ENCODE data around the gene JAG2.
A peak's percentile ranks its signal among the peaks of the same experiment; 100 is the strongest.

The JAG2 gene

DNA sequence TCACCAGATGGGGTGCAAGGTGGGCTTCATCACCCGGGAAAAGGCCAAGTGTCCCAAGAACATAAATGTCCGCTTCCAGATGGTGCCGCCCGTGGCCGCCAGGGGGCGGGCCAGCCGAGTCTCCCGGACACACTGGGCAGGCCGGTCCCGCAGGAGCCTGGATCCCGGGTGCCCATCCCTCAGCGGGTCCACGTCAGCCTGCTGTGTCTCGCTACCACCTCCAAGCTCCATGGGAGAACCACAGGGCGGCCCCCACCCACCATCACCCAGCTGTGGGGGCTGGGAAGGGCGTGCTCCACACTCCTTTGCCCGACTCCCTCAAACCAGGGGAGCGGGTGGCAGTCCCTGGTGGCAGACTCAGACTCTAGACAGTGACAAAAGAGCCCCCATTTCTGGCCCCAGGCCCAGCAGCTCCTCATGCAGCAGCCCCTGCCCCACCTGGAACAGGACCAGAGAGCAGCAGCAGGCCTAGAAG is 34.5 kb upstream of the JAG2 start:
- peak; percentile 54 for DNase-seq

DNA sequence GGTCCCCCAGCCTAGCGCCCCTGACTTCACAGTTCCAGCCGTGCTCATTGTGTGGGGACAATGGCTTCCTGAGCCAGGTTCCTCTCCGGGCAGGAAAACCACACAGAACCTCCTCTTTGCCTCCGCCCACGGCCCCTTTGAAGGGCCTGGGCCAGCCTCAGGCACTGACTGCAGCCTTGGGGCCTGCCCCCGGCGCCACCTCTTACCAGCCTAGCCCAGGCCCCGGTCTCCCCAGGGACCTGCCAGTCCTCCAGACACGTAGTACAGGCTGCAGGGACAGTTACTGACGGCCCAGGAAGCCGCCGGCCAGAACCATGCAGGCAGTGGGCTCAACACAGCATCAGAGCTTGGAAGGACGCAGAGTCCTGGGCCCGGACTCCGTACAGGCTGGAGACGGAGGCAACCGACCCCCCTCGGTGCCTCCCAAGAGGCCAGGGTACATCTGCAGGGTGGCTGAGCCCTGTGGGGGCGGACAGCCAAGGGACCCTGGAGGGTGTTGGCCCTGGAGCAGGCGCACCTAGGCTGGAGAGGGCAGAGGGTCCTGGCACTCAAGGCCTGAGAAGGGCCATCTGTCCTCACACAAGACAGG is 33.4 kb upstream of the JAG2 start:
- DNase-seq, result no peak

GRCh38 chr14:105201156-105201924 is 32.8 kb upstream of the JAG2 start:
- no peak for DNase-seq

GRCh38 chr14:105200641-105201040 is 32.1 kb upstream of the JAG2 start:
- DNase-seq, result no peak

- no peak for DNase-seq
Measured at GRCh38 chr14:105200074-105200473, 31.5 kb upstream of the JAG2 start.

- no peak for DNase-seq
Measured at GRCh38 chr14:105199093-105199492, 30.5 kb upstream of the JAG2 start.

DNA sequence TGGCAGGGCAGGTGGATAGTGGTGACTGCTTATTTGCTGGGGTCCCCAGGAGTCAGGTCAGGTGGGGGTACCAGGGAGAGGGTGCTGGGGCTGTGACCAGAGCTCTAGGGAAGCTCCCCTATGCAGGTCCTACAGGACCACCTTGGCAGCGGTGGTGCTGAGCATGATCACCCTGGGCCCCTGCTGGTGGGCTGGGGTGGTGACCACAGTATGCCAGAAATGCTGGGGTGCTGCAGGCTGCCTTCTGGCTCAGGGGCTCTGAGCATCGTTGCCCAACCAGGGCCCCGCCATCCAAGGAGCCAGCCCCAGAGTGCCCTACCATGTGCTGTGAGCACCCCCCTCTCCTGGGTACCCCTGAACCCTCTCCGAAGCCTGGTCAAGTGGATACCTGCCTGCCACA is 30.0 kb upstream of the JAG2 start:
- no peak for DNase-seq

DNA sequence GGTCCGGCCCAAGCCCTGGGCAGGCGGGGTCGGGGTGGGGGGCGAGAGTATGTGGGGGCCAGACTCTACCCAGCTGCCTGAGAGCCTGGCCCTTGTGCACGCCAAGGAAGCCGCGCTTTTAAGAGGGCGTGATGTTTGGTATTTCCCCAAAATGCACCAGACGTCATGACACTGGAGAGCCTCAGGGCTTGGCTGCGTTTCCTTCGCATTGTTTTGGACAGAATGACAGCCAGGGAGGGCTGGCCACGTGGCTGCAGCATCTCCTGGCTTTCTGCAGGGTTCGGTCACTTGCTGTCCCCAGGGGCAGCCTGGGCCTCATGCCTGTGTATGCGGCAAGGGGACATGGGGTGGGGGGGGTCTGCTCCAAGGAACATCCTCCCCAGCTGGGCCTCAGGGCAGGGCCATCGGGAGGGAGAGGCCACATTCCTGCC is 28.6 kb upstream of the JAG2 start:
- DNase-seq, result no peak

- no peak for DNase-seq
Measured at GRCh38 chr14:105196265-105196960, 27.8 kb upstream of the JAG2 start.

GRCh38 chr14:105195522-105196264 is 27.1 kb upstream of the JAG2 start:
- DNase-seq, result peak; percentile 20

GRCh38 chr14:105195051-105195450 is 26.5 kb upstream of the JAG2 start:
- DNase-seq, result no peak

GRCh38 chr14:105193916-105194782 is 25.6 kb upstream of the JAG2 start:
- peak; percentile 20 for DNase-seq

- no peak for DNase-seq
Measured at GRCh38 chr14:105192866-105193731, 24.5 kb upstream of the JAG2 start.

DNA sequence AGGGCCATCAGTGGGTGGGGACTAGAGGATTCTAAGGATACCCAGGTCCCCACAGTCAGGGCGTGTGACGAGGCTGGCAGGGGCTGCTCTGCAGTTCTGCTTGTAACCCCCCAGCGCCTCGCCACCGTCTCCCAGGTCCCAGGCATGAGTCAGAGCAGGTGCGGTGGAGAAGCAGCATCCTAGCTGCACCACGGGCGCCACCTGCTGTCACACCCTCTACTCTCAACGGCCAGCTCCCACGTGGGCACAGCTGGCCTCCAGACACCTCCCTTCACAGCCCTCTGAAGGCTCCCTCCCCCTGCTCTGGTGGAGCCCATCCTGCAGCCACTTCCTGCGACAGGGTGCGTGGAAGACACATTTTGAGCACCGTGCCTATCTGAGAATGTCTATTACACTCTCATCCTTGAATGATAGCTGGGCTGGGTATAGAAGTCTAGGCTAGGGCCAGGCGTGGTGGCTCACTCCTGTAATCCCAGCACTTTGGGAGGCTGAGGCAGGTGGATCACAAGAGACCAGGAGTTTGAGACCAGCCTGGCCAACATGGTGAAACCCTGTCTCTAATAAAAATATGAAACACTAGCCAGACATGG is 19.5 kb upstream of the JAG2 start:
- DNase-seq, result no peak

- no peak for DNase-seq
Measured at GRCh38 chr14:105187116-105187515, 18.5 kb upstream of the JAG2 start.

GRCh38 chr14:105185973-105186372 is 17.4 kb upstream of the JAG2 start:
- no peak for DNase-seq

DNA sequence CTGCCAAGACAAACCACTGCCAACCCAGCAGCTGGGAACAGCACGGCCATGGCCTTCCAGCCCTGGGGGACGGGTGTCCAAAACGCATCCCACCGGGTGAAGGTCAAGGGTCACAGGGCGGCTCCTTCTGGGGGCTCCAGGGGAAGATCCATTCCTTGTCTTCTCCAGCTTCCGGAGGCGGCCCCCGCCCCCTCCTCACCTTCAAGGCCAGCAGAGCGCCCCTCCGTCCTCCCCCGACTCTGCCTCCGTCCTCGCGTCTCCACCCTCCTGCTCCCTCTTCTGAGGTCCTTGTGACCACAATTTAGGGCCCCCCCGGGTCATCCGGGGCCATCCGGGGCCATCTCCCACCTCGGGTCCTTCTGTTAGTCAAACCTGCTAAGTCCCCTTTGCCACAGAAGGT is 16.4 kb upstream of the JAG2 start:
- DNase-seq, result no peak

DNA sequence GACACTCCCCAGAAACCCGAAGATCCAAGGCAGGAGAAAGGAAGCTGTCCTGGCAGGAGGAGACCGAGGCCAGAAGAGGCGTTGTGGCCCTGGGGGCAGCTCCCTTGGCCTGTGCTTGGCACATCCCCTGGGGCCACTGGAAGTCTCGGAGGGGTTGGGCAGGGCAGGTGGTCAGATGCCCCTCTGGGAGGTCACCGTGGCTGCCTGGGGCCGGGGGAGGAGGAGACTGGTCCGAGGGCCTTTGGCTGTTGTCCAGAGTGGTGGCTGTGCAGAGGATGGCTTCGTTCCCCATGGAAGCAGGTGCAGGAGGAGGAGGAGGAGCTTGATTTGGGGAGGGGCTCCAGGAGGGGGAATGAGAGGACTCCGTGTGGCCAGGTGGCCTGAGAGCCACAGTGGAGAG is 15.9 kb upstream of the JAG2 start:
- no peak for DNase-seq

GRCh38 chr14:105182296-105183020 is 13.9 kb upstream of the JAG2 start:
- no peak for DNase-seq

Measured in effector CD4-positive, alpha-beta T cell (primary cell).